ENCODE data around the gene CCDC137.

Gene CCDC137

DNA sequence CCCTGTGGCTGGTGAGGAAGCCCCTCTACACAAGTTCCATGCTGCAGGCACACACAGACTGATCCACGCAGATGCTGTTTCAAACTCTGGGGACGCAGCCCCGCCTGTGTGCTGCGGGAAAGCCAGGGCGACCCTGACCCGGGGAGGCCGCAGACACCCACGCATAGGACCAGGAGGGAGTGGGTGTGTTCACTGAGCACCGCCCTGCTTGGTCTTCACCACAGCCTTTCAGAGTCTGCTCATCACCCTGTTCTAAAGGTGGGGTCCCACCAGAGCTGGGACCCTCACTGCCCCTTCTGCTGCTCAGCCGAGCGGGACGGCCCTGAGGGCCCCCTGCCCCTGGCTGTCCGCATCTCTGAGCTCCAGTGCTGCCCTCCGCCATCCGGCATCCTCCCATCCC is 22.0 kb upstream of the CCDC137 start:
- H3K9me3 ChIP-seq (ENCODE audit: low read length) = peaks cover 7% of the 10 kb centered on the region
- H3K4me3 ChIP-seq (ENCODE audit: low read length) = no peak overlapping the region
- no peaks in the 10 kb centered on the region for H3K4me1 ChIP-seq (ENCODE audit: insufficient read depth, low read length)
- H2AFZ ChIP-seq (ENCODE audit: low read depth, low read length) = no peak overlapping the region
- no peaks in the 10 kb centered on the region for H3K36me3 ChIP-seq (ENCODE audit: insufficient read depth, low read length)
- peaks cover 18% of the 10 kb centered on the region for H3K27me3 ChIP-seq (ENCODE audit: insufficient read depth, low read length)

- Histone ChIP-seq H3K9me3 (ENCODE audit: low read length) (peaks cover 7% of the 10 kb centered on the region), H3K4me1 (ENCODE audit: insufficient read depth, low read length) (no peaks in the 10 kb centered on the region), H3K27me3 (ENCODE audit: insufficient read depth, low read length) (peaks cover 18% of the 10 kb centered on the region), H3K36me3 (ENCODE audit: insufficient read depth, low read length) (no peaks in the 10 kb centered on the region), H3K4me3 (ENCODE audit: low read length) (no peak overlapping the region), H2AFZ (ENCODE audit: low read depth, low read length) (no peak overlapping the region)
Observed at GRCh38 chr17:81644976-81645952, 21.3 kb upstream of the CCDC137 start.

GRCh38 chr17:81646869-81647600 is 19.5 kb upstream of the CCDC137 start:
- Histone ChIP-seq H3K4me3 (ENCODE audit: low read length) (no peak overlapping the region), H2AFZ (ENCODE audit: low read depth, low read length) (no peak overlapping the region), H3K36me3 (ENCODE audit: insufficient read depth, low read length) (no peaks in the 10 kb centered on the region), H3K4me1 (ENCODE audit: insufficient read depth, low read length) (no peaks in the 10 kb centered on the region), H3K27me3 (ENCODE audit: insufficient read depth, low read length) (peaks cover 18% of the 10 kb centered on the region), H3K9me3 (ENCODE audit: low read length) (peaks cover 7% of the 10 kb centered on the region)

- Histone ChIP-seq H3K36me3 (ENCODE audit: insufficient read depth, low read length) (no peaks in the 10 kb centered on the region), H3K4me1 (ENCODE audit: insufficient read depth, low read length) (no peaks in the 10 kb centered on the region), H2AFZ (ENCODE audit: low read depth, low read length) (no peak overlapping the region), H3K4me3 (ENCODE audit: low read length) (no peak overlapping the region), H3K9me3 (ENCODE audit: low read length) (peaks cover 7% of the 10 kb centered on the region), H3K27me3 (ENCODE audit: insufficient read depth, low read length) (peaks cover 18% of the 10 kb centered on the region)
Observed at GRCh38 chr17:81647640-81648012, 18.9 kb upstream of the CCDC137 start.

DNA sequence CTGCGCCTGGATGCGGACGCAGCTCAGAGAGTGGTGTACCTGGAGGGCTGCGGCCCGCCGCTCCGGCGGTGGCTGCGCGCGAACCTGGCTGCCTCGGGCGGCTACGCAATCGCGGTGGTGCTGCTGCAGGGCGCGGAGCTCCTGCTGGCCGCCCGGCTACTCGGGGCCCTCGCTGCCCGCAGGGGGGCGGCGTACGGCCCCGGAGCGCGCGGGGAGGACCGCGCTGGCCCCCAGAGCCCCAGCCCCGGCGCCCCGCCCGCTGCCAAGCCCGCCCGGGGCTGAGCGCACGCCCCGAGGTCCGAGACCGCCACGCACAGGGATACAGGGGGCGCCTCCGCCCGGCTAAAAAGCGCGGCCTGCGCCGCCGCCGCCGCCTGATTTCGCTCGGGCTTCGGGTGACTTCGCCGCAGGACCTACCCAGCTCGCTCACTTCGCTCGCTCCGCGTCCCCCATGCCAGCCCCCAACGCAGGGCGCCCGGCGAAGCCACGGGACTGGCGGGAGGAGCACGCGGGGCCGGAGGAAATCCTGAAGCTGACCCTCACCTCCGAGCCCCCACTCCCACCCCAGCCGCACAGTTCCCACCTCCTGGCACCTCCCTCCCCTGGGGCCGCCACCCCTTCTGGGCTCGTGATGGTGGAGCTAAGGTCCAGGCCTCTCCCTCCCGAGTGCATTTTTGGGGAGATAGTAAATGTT is 18.4 kb upstream of the CCDC137 start:
- H3K9me3 ChIP-seq (ENCODE audit: low read length) = peaks cover 7% of the 10 kb centered on the region
- no peak overlapping the region for H2AFZ ChIP-seq (ENCODE audit: low read depth, low read length)
- no peak overlapping the region for H3K4me3 ChIP-seq (ENCODE audit: low read length)
- H3K36me3 ChIP-seq (ENCODE audit: insufficient read depth, low read length) = no peaks in the 10 kb centered on the region
- peaks cover 18% of the 10 kb centered on the region for H3K27me3 ChIP-seq (ENCODE audit: insufficient read depth, low read length)
- H3K4me1 ChIP-seq (ENCODE audit: insufficient read depth, low read length) = no peaks in the 10 kb centered on the region

- no peaks in the 10 kb centered on the region for H3K4me1 ChIP-seq (ENCODE audit: insufficient read depth, low read length)
- H3K4me3 ChIP-seq (ENCODE audit: low read length) = no peak overlapping the region
Observed at GRCh38 chr17:81648707-81649085, 17.8 kb upstream of the CCDC137 start.

DNA sequence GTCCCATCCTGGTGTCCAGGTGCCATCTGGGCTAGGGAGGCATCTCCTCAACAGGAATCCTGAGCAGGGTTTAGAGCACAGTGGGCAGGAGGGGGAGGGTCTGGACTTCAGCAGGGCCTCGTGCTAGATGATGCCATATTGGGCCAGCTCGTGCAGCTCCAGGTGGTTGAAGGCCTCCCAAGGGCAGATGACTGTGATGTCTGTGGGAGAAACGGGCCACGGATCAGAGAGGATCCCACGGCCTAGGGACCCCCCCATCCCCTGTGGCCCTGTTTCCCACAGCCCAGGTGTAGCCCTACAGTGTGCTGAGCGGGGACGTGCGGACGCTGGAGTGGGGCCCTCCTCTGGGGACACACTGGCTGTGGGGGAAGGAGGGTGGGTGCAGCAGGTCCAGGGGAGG is 15.6 kb upstream of the CCDC137 start:
- Histone ChIP-seq H3K27me3 (ENCODE audit: insufficient read depth, low read length) (peaks cover 18% of the 10 kb centered on the region), H3K9me3 (ENCODE audit: low read length) (peaks cover 7% of the 10 kb centered on the region), H3K4me1 (ENCODE audit: insufficient read depth, low read length) (no peaks in the 10 kb centered on the region), H3K4me3 (ENCODE audit: low read length) (no peak overlapping the region), H3K36me3 (ENCODE audit: insufficient read depth, low read length) (no peaks in the 10 kb centered on the region), H2AFZ (ENCODE audit: low read depth, low read length) (no peak overlapping the region)

More at GRCh38 chr17:81648707-81649085, 17.8 kb upstream of the CCDC137 start:
- Histone ChIP-seq H3K9me3 (ENCODE audit: low read length) (peaks cover 7% of the 10 kb centered on the region), H2AFZ (ENCODE audit: low read depth, low read length) (no peak overlapping the region), H3K36me3 (ENCODE audit: insufficient read depth, low read length) (no peaks in the 10 kb centered on the region), H3K27me3 (ENCODE audit: insufficient read depth, low read length) (peaks cover 18% of the 10 kb centered on the region)

DNA sequence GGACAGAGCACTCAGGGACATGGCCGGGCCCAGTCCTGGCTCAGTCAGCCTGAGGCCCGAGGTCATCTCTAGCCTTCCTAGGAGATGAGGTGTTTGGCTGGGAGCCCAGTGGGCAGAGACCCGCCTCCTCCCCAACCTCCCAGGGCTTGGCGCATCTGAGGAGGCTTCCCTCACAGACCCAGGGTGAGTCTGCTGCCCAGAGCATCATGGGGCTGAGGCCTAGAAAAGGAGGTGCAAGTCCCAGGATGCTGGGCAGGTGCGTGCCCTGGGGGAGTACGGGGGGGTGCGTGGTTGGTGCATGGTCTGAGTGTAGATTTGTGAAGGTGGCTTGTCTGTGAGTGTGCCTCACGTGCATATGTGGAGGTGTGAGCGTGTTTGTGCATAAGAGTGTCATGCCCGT is 14.8 kb upstream of the CCDC137 start:
- H3K9me3 ChIP-seq (ENCODE audit: low read length) = peaks cover 7% of the 10 kb centered on the region
- H3K4me3 ChIP-seq (ENCODE audit: low read length) = no peak overlapping the region
- H2AFZ ChIP-seq (ENCODE audit: low read depth, low read length) = no peak overlapping the region
- no peaks in the 10 kb centered on the region for H3K36me3 ChIP-seq (ENCODE audit: insufficient read depth, low read length)
- H3K27me3 ChIP-seq (ENCODE audit: insufficient read depth, low read length) = peaks cover 17% of the 10 kb centered on the region
- H3K4me1 ChIP-seq (ENCODE audit: insufficient read depth, low read length) = no peaks in the 10 kb centered on the region

GRCh38 chr17:81652906-81653771 is 13.4 kb upstream of the CCDC137 start:
- Histone ChIP-seq H3K9me3 (ENCODE audit: low read length) (peaks cover 3% of the 10 kb centered on the region), H3K27me3 (ENCODE audit: insufficient read depth, low read length) (peaks cover 6% of the 10 kb centered on the region), H3K36me3 (ENCODE audit: insufficient read depth, low read length) (no peaks in the 10 kb centered on the region), H2AFZ (ENCODE audit: low read depth, low read length) (no peak overlapping the region), H3K4me3 (ENCODE audit: low read length) (no peak overlapping the region), H3K4me1 (ENCODE audit: insufficient read depth, low read length) (no peaks in the 10 kb centered on the region)

- H3K36me3 ChIP-seq (ENCODE audit: insufficient read depth, low read length) = no peaks in the 10 kb centered on the region
- H3K9me3 ChIP-seq (ENCODE audit: low read length) = no peaks in the 10 kb centered on the region
- no peak overlapping the region for H2AFZ ChIP-seq (ENCODE audit: low read depth, low read length)
- H3K4me1 ChIP-seq (ENCODE audit: insufficient read depth, low read length) = no peaks in the 10 kb centered on the region
- no peaks in the 10 kb centered on the region for H3K27me3 ChIP-seq (ENCODE audit: insufficient read depth, low read length)
- no peak overlapping the region for H3K4me3 ChIP-seq (ENCODE audit: low read length)
Observed at GRCh38 chr17:81655378-81656117, 11.0 kb upstream of the CCDC137 start.

DNA sequence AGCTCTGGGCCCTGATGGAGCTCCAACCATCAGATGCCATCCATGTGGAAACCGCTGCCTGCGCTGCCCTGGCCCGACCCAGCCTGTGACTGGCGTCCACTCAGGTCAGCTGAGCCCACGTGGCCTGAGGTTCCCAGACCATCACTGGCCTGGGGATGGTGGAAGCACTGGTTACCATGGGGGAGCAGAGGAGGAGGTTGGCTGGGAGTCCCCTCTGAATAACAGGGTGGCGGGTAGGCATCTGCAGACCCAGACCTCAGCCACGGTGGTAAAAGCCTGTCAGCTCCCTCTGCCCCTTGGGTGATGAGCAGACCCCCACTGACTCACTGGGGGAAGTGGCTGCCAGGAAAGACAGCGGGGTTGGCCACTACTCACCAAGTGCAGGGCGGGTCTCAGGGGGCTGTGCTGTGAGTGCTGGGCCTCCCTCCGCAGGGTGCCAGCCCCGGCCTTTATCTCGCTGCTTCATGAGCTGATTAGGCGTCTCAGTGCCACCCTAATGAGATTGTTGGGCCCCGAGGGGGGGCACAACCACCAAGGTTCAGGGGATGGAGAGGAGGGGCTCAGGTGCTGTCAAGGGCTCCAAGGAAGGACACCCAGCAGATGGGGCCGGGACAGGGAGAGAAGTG is 10.3 kb upstream of the CCDC137 start, which contains the start of gene PDE6G:
PDE6G (minus strand) TSS at position 425 of the 626 bp plus-strand sequence. CDS start 3,237 bp downstream, outside the sequence.
- Histone ChIP-seq H3K36me3 (ENCODE audit: insufficient read depth, low read length) (no peaks in the 10 kb centered on the region), H3K9me3 (ENCODE audit: low read length) (no peaks in the 10 kb centered on the region), H3K27me3 (ENCODE audit: insufficient read depth, low read length) (no peaks in the 10 kb centered on the region), H3K4me3 (ENCODE audit: low read length) (no peak within 1 kb of the TSS), H3K4me1 (ENCODE audit: insufficient read depth, low read length) (no peaks in the 10 kb centered on the region), H2AFZ (ENCODE audit: low read depth, low read length) (no peak within 1 kb of the TSS)
